ENCODE measurements around the gene ITM2C.

The ITM2C gene

GRCh38 chr2:230852113-230852512 is 12.6 kb upstream of the ITM2C start:
- Histone ChIP-seq H3K27ac (ENCODE audit: low read depth, low read length) (no peak overlapping the region), H3K4me2 (ENCODE audit: low read depth, low read length, poor library complexity, severe bottlenecking) (no peak overlapping the region), H2AFZ (ENCODE audit: low read depth, low read length, severe bottlenecking) (no peak overlapping the region), H3K4me3 (ENCODE audit: insufficient read depth, low read length, poor library complexity, severe bottlenecking) (no peak overlapping the region), H3K79me2 (ENCODE audit: insufficient read depth, low read length) (no peaks in the 10 kb centered on the region), H3K27me3 (ENCODE audit: low read length) (no peaks in the 10 kb centered on the region), H3K9ac (ENCODE audit: low read length) (no peak overlapping the region), H3F3A (ENCODE audit: insufficient read depth) (no peaks in the 10 kb centered on the region), H3K9me3 (ENCODE audit: insufficient read depth, low read length) (no peaks in the 10 kb centered on the region), H3K9me2 (replicated peaks; ENCODE audit: insufficient read depth, low read length) (no peaks in the 10 kb centered on the region), H4K20me1 (ENCODE audit: low read depth, low read length) (no peaks in the 10 kb centered on the region), H3K36me3 (ENCODE audit: low read length) (no peaks in the 10 kb centered on the region)
- no peak for TF ChIP-seq EZH2phosphoT487 (conservative IDR thresholded peaks at IDR 0.05; ENCODE audit: low read length)
- TF ChIP-seq, protein P1, sequence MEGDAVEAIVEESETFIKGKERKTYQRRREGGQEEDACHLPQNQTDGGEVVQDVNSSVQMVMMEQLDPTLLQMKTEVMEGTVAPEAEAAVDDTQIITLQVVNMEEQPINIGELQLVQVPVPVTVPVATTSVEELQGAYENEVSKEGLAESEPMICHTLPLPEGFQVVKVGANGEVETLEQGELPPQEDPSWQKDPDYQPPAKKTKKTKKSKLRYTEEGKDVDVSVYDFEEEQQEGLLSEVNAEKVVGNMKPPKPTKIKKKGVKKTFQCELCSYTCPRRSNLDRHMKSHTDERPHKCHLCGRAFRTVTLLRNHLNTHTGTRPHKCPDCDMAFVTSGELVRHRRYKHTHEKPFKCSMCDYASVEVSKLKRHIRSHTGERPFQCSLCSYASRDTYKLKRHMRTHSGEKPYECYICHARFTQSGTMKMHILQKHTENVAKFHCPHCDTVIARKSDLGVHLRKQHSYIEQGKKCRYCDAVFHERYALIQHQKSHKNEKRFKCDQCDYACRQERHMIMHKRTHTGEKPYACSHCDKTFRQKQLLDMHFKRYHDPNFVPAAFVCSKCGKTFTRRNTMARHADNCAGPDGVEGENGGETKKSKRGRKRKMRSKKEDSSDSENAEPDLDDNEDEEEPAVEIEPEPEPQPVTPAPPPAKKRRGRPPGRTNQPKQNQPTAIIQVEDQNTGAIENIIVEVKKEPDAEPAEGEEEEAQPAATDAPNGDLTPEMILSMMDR (IDR thresholded peaks at IDR 0.05; ENCODE audit: insufficient read depth, low read length, poor library complexity, severe bottlenecking): no peak

GRCh38 chr2:230861552-230862255 is 3.0 kb upstream of the ITM2C start:
- TF ChIP-seq EZH2phosphoT487 (conservative IDR thresholded peaks at IDR 0.05; ENCODE audit: low read length): no peak
- TF ChIP-seq, protein P1 (IDR thresholded peaks at IDR 0.05; ENCODE audit: insufficient read depth, low read length, poor library complexity, severe bottlenecking): no peak
- Histone ChIP-seq H2AFZ (ENCODE audit: low read depth, low read length, severe bottlenecking) (no peak overlapping the region), H3K36me3 (ENCODE audit: low read length) (no peaks in the 10 kb centered on the region), H4K20me1 (ENCODE audit: low read depth, low read length) (no peaks in the 10 kb centered on the region), H3K79me2 (ENCODE audit: insufficient read depth, low read length) (no peaks in the 10 kb centered on the region), H3K9me3 (ENCODE audit: insufficient read depth, low read length) (no peaks in the 10 kb centered on the region), H3K4me2 (ENCODE audit: low read depth, low read length, poor library complexity, severe bottlenecking) (no peak overlapping the region), H3K9me2 (replicated peaks; ENCODE audit: insufficient read depth, low read length) (no peaks in the 10 kb centered on the region), H3K4me3 (ENCODE audit: insufficient read depth, low read length, poor library complexity, severe bottlenecking) (no peak overlapping the region), H3K27me3 (ENCODE audit: low read length) (no peaks in the 10 kb centered on the region), H3K27ac (ENCODE audit: low read depth, low read length) (no peak overlapping the region), H3K9ac (ENCODE audit: low read length) (no peak overlapping the region), H3F3A (ENCODE audit: insufficient read depth) (no peaks in the 10 kb centered on the region)

DNA sequence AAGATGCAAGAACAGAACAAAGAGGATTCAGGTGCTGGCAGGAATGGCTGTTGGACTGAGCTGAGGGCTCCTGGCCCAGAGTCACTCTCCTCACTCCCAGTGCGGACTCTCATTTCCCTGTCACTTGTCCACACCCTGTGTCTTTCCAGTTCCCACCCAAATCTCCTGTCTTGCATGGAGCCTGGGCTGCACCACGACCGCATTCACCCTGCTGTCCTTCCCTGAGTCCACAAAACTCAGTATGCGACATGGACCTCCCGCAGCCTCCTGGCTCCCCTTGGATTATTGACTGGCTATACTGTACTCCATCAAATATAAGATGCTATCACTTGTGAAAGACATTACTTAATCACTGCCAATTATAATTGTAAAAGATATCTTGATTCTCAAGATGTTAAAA is 2.5 kb upstream of the ITM2C start:
- no peaks in the 10 kb centered on the region for H3K9me3 ChIP-seq (ENCODE audit: insufficient read depth, low read length)
- no peaks in the 10 kb centered on the region for H3K36me3 ChIP-seq (ENCODE audit: low read length)
- H3K9ac ChIP-seq (ENCODE audit: low read length): no peak overlapping the region
- H3K27me3 ChIP-seq (ENCODE audit: low read length): no peaks in the 10 kb centered on the region
- no peak overlapping the region for H3K4me2 ChIP-seq (ENCODE audit: low read depth, low read length, poor library complexity, severe bottlenecking)
- TF ChIP-seq, protein P1 (IDR thresholded peaks at IDR 0.05; ENCODE audit: insufficient read depth, low read length, poor library complexity, severe bottlenecking): no peak
- TF ChIP-seq EZH2phosphoT487 (conservative IDR thresholded peaks at IDR 0.05; ENCODE audit: low read length): no peak
- no peaks in the 10 kb centered on the region for H3F3A ChIP-seq (ENCODE audit: insufficient read depth)
- no peaks in the 10 kb centered on the region for H4K20me1 ChIP-seq (ENCODE audit: low read depth, low read length)
- no peak overlapping the region for H2AFZ ChIP-seq (ENCODE audit: low read depth, low read length, severe bottlenecking)
- no peak overlapping the region for H3K27ac ChIP-seq (ENCODE audit: low read depth, low read length)
- no peak overlapping the region for H3K4me3 ChIP-seq (ENCODE audit: insufficient read depth, low read length, poor library complexity, severe bottlenecking)
- no peaks in the 10 kb centered on the region for H3K9me2 ChIP-seq (replicated peaks; ENCODE audit: insufficient read depth, low read length)
- no peaks in the 10 kb centered on the region for H3K79me2 ChIP-seq (ENCODE audit: insufficient read depth, low read length)
